Upper lobe of left lung (tissue), 4 donors: ENCODE results near the gene PACS1.

ENCODE experiments used
- EP300 ChIP-seq, 4 donors: sonication (generic); formaldehyde crosslinking; IDR thresholded peaks; one replicate each; pipeline ENCODE4 v1.5.1; 2017; ENCODE audit warnings: antibody characterized with exemption in 4 of 4, control low read depth in 2 of 4
- TF ChIP-seq, protein P1 (sequence below), 6 experiments: fragments of 450-650 bp in 4 of 6; fragments of 200-600 bp in 2 of 6; sonication (generic) in 2 of 6; IDR thresholded peaks; one replicate each; pipeline ENCODE4 v1.5.1; 2016 to 2019; ENCODE audit warnings: antibody characterized with exemption in 6 of 6

DNA sequence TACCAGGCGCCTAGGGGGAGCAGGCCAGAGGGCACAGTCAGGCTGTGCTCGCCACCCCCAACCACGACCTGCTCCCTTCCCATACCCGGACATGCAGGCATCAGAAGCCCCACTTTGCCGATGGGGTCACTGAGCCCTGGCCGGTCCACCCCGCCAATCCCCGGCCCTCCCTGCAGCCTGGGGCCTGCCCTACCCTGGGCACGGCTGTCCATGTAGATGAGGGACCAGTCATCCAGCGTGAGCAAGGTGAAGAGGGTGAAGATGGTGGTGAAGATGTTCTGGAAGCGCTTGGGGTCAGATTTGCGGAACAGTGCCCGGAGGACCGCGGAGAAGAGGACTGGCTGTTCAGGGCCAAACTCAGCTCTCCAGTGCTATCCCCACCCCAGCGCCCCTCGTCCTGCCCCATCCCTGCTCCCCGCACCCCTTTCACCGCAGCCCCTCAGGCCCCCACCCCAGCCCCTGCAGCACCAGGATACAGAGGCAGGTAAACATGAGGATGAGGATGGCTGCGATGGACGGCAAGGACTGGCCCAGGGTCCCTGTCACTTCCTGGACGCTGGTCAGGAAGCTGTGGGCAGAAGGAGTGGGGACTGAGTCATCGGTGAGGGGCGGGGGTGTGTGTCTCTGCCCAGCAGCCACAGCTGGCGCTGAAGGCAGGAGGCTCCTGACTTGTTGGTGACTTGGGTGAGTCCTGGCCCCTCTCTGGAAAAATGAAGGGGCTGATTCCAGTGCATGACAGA lies 49.3 kb upstream of the PACS1 start:
- TF ChIP-seq, protein P1, sequence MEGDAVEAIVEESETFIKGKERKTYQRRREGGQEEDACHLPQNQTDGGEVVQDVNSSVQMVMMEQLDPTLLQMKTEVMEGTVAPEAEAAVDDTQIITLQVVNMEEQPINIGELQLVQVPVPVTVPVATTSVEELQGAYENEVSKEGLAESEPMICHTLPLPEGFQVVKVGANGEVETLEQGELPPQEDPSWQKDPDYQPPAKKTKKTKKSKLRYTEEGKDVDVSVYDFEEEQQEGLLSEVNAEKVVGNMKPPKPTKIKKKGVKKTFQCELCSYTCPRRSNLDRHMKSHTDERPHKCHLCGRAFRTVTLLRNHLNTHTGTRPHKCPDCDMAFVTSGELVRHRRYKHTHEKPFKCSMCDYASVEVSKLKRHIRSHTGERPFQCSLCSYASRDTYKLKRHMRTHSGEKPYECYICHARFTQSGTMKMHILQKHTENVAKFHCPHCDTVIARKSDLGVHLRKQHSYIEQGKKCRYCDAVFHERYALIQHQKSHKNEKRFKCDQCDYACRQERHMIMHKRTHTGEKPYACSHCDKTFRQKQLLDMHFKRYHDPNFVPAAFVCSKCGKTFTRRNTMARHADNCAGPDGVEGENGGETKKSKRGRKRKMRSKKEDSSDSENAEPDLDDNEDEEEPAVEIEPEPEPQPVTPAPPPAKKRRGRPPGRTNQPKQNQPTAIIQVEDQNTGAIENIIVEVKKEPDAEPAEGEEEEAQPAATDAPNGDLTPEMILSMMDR (IDR thresholded peaks at IDR 0.05): no peak
- TF ChIP-seq EP300 (IDR thresholded peaks at IDR 0.05): no peak
